ENCODE measurements around the gene KIRREL3.

- TF ChIP-seq YY1 (IDR thresholded peaks at IDR 0.05; ENCODE audit: insufficient read depth, insufficient read length): no peak
- TF ChIP-seq SUZ12 (IDR thresholded peaks at IDR 0.05; ENCODE audit: extremely low read depth, insufficient read depth, insufficient read length): no peak
These were observed 489.8 kb downstream of the KIRREL3 start for GRCh38 chr11:126510621-126511370.

Measured in NT2/D1 (cell line).